Measurements from ENCODE around the gene GORASP1. TPM values are rescaled to one million over a fixed set of nuclear protein-coding genes. Genes with fewer than 3 reads are reported as not detected.

GORASP1 gene
- polyA plus RNA-seq, 4 donors, result 30.5 to 60.0 (median 42.4) TPM

GRCh38 chr3:39088889-39089288, 18.5 kb downstream of the GORASP1 start:
- H3K4me1 ChIP-seq (ENCODE audit: control insufficient read depth in 3 of 3, insufficient read depth in 2 of 3, low read depth in 1 of 3, low read length in 2 of 3), result no peaks in the 10 kb centered on the region
- no peaks in the 10 kb centered on the region for H3K27me3 ChIP-seq (ENCODE audit: control insufficient read depth in 3 of 3, insufficient read depth in 3 of 3, low read length in 3 of 3)
- no peak overlapping the region for H3K27ac ChIP-seq (ENCODE audit: low read depth in 1 of 3, low read length in 2 of 3)
- DNase-seq, result no peak
- FAIRE-seq, result no peak
- WGBS, 3 donors, result 78 to 88% (median 84%) methylated on average over 3 of the region's 3 CpGs
- H3K4me3 ChIP-seq (ENCODE audit: low read depth in 1 of 3, low read length in 3 of 3), result no peak overlapping the region
- peaks cover 13 to 31% (median 27%) of the 10 kb centered on the region in 3 donors for H3K36me3 ChIP-seq (ENCODE audit: control insufficient read depth in 3 of 3, insufficient read depth in 2 of 3, low read depth in 1 of 3, low read length in 3 of 3)
- no peaks in the 10 kb centered on the region for H3K9me3 ChIP-seq (ENCODE audit: control insufficient read depth in 2 of 2, insufficient read depth in 1 of 2, low read depth in 1 of 2, low read length in 1 of 2)

GRCh38 chr3:39088456-39088855, 19.0 kb downstream of the GORASP1 start:
- FAIRE-seq (no peak), DNase-seq (no peak)
- Histone ChIP-seq H3K27ac (ENCODE audit: low read depth in 1 of 3, low read length in 2 of 3) (no peak overlapping the region), H3K9me3 (ENCODE audit: control insufficient read depth in 2 of 2, insufficient read depth in 1 of 2, low read depth in 1 of 2, low read length in 1 of 2) (no peaks in the 10 kb centered on the region), H3K4me1 (ENCODE audit: control insufficient read depth in 3 of 3, insufficient read depth in 2 of 3, low read depth in 1 of 3, low read length in 2 of 3) (no peaks in the 10 kb centered on the region), H3K4me3 (ENCODE audit: low read depth in 1 of 3, low read length in 3 of 3) (no peak overlapping the region), H3K36me3 (ENCODE audit: control insufficient read depth in 3 of 3, insufficient read depth in 2 of 3, low read depth in 1 of 3, low read length in 3 of 3) (peaks cover 11 to 30% (median 27%) of the 10 kb centered on the region in 3 donors), H3K27me3 (ENCODE audit: control insufficient read depth in 3 of 3, insufficient read depth in 3 of 3, low read length in 3 of 3) (no peaks in the 10 kb centered on the region)
- WGBS, 3 donors, result 90 to 96% (median 93%) methylated on average over 3 of the region's 3 CpGs

- FAIRE-seq (no peak), DNase-seq (peak in 1 of 2 donors; percentile 32)
- Histone ChIP-seq H3K4me3 (ENCODE audit: low read depth in 1 of 3, low read length in 3 of 3) (no peak overlapping the region), H3K27ac (ENCODE audit: low read depth in 1 of 3, low read length in 2 of 3) (no peak overlapping the region), H3K4me1 (ENCODE audit: control insufficient read depth in 3 of 3, insufficient read depth in 2 of 3, low read depth in 1 of 3, low read length in 2 of 3) (no peaks in the 10 kb centered on the region), H3K9me3 (ENCODE audit: control insufficient read depth in 2 of 2, insufficient read depth in 1 of 2, low read depth in 1 of 2, low read length in 1 of 2) (no peaks in the 10 kb centered on the region), H3K36me3 (ENCODE audit: control insufficient read depth in 3 of 3, insufficient read depth in 2 of 3, low read depth in 1 of 3, low read length in 3 of 3) (peaks cover 11 to 23% (median 22%) of the 10 kb centered on the region in 3 donors), H3K27me3 (ENCODE audit: control insufficient read depth in 3 of 3, insufficient read depth in 3 of 3, low read length in 3 of 3) (no peaks in the 10 kb centered on the region)
- WGBS, 3 donors, result 82 to 95% (median 87%) methylated on average over 4 of the region's 4 CpGs
Measured at GRCh38 chr3:39086144-39086543, 21.3 kb downstream of the GORASP1 start.

- DNase-seq (no peak), FAIRE-seq (no peak)
- H3K4me1 ChIP-seq (ENCODE audit: control insufficient read depth in 3 of 3, insufficient read depth in 2 of 3, low read depth in 1 of 3, low read length in 2 of 3), result no peaks in the 10 kb centered on the region
- H3K36me3 ChIP-seq (ENCODE audit: control insufficient read depth in 3 of 3, insufficient read depth in 2 of 3, low read depth in 1 of 3, low read length in 3 of 3), result peaks cover 9 to 19% (median 13%) of the 10 kb centered on the region in 3 donors
- no peak overlapping the region for H3K27ac ChIP-seq (ENCODE audit: low read depth in 1 of 3, low read length in 2 of 3)
- no peaks in the 10 kb centered on the region for H3K27me3 ChIP-seq (ENCODE audit: control insufficient read depth in 3 of 3, insufficient read depth in 3 of 3, low read length in 3 of 3)
- H3K4me3 ChIP-seq (ENCODE audit: low read depth in 1 of 3, low read length in 3 of 3), result no peak overlapping the region
- no peaks in the 10 kb centered on the region for H3K9me3 ChIP-seq (ENCODE audit: control insufficient read depth in 2 of 2, insufficient read depth in 1 of 2, low read depth in 1 of 2, low read length in 1 of 2)
- WGBS, 3 donors, result 95 to 97% (median 96%) methylated on average over 4 of the region's 4 CpGs
Measured at GRCh38 chr3:39082666-39083313, 24.6 kb downstream of the GORASP1 start.

- DNase-seq (no peak), FAIRE-seq (no peak)
- no peaks in the 10 kb centered on the region for H3K9me3 ChIP-seq (ENCODE audit: control insufficient read depth in 2 of 2, insufficient read depth in 1 of 2, low read depth in 1 of 2, low read length in 1 of 2)
- no peaks in the 10 kb centered on the region for H3K27me3 ChIP-seq (ENCODE audit: control insufficient read depth in 3 of 3, insufficient read depth in 3 of 3, low read length in 3 of 3)
- H3K36me3 ChIP-seq (ENCODE audit: control insufficient read depth in 3 of 3, insufficient read depth in 2 of 3, low read depth in 1 of 3, low read length in 3 of 3), result peaks cover 0 to 22% (median 11%) of the 10 kb centered on the region in 3 donors
- no peak overlapping the region for H3K4me3 ChIP-seq (ENCODE audit: low read depth in 1 of 3, low read length in 3 of 3)
- no peak overlapping the region for H3K27ac ChIP-seq (ENCODE audit: low read depth in 1 of 3, low read length in 2 of 3)
- no peaks in the 10 kb centered on the region for H3K4me1 ChIP-seq (ENCODE audit: control insufficient read depth in 3 of 3, insufficient read depth in 2 of 3, low read depth in 1 of 3, low read length in 2 of 3)
Measured at GRCh38 chr3:39080026-39080425, 27.4 kb downstream of the GORASP1 start.

GRCh38 chr3:39079530-39079929, 27.9 kb downstream of the GORASP1 start:
- no peak for DNase-seq
- no peak overlapping the region for H3K4me3 ChIP-seq (ENCODE audit: low read depth in 1 of 3, low read length in 3 of 3)
- no peak for FAIRE-seq
- H3K27ac ChIP-seq (ENCODE audit: low read depth in 1 of 3, low read length in 2 of 3), result no peak overlapping the region
- H3K27me3 ChIP-seq (ENCODE audit: control insufficient read depth in 3 of 3, insufficient read depth in 3 of 3, low read length in 3 of 3), result no peaks in the 10 kb centered on the region
- H3K9me3 ChIP-seq (ENCODE audit: control insufficient read depth in 2 of 2, insufficient read depth in 1 of 2, low read depth in 1 of 2, low read length in 1 of 2), result no peaks in the 10 kb centered on the region
- H3K4me1 ChIP-seq (ENCODE audit: control insufficient read depth in 3 of 3, insufficient read depth in 2 of 3, low read depth in 1 of 3, low read length in 2 of 3), result no peaks in the 10 kb centered on the region
- peaks cover 0 to 23% (median 13%) of the 10 kb centered on the region in 3 donors for H3K36me3 ChIP-seq (ENCODE audit: control insufficient read depth in 3 of 3, insufficient read depth in 2 of 3, low read depth in 1 of 3, low read length in 3 of 3)

GRCh38 chr3:39075910-39076309, 31.5 kb downstream of the GORASP1 start:
- no peaks in the 10 kb centered on the region for H3K27me3 ChIP-seq (ENCODE audit: control insufficient read depth in 3 of 3, insufficient read depth in 3 of 3, low read length in 3 of 3)
- H3K36me3 ChIP-seq (ENCODE audit: control insufficient read depth in 3 of 3, insufficient read depth in 2 of 3, low read depth in 1 of 3, low read length in 3 of 3), result peaks cover 2 to 28% (median 23%) of the 10 kb centered on the region in 3 donors
- no peaks in the 10 kb centered on the region for H3K4me1 ChIP-seq (ENCODE audit: control insufficient read depth in 3 of 3, insufficient read depth in 2 of 3, low read depth in 1 of 3, low read length in 2 of 3)
- no peak overlapping the region for H3K27ac ChIP-seq (ENCODE audit: low read depth in 1 of 3, low read length in 2 of 3)
- no peak overlapping the region for H3K4me3 ChIP-seq (ENCODE audit: low read depth in 1 of 3, low read length in 3 of 3)
- H3K9me3 ChIP-seq (ENCODE audit: control insufficient read depth in 2 of 2, insufficient read depth in 1 of 2, low read depth in 1 of 2, low read length in 1 of 2), result no peaks in the 10 kb centered on the region
- 86 to 94% (median 90%) methylated on average over 10 of the region's 10 CpGs for WGBS, 3 donors
- DNase-seq (no peak), FAIRE-seq (no peak)

GRCh38 chr3:39068556-39068955, 38.9 kb downstream of the GORASP1 start:
- DNase-seq (no peak), FAIRE-seq (no peak)
- Histone ChIP-seq H3K27me3 (ENCODE audit: control insufficient read depth in 3 of 3, insufficient read depth in 3 of 3, low read length in 3 of 3) (no peaks in the 10 kb centered on the region), H3K9me3 (ENCODE audit: control insufficient read depth in 2 of 2, insufficient read depth in 1 of 2, low read depth in 1 of 2, low read length in 1 of 2) (no peaks in the 10 kb centered on the region), H3K4me1 (ENCODE audit: control insufficient read depth in 3 of 3, insufficient read depth in 2 of 3, low read depth in 1 of 3, low read length in 2 of 3) (no peaks in the 10 kb centered on the region), H3K36me3 (ENCODE audit: control insufficient read depth in 3 of 3, insufficient read depth in 2 of 3, low read depth in 1 of 3, low read length in 3 of 3) (peaks cover 5 to 22% (median 12%) of the 10 kb centered on the region in 3 donors), H3K27ac (ENCODE audit: low read depth in 1 of 3, low read length in 2 of 3) (no peak overlapping the region), H3K4me3 (ENCODE audit: low read depth in 1 of 3, low read length in 3 of 3) (no peak overlapping the region)
- WGBS, 3 donors, result 89 to 92% (median 91%) methylated on average over 3 of the region's 3 CpGs

GRCh38 chr3:39067286-39067685, 40.1 kb downstream of the GORASP1 start:
- no peak overlapping the region for H3K4me3 ChIP-seq (ENCODE audit: low read depth in 1 of 3, low read length in 3 of 3)
- FAIRE-seq (no peak), DNase-seq (no peak)
- H3K36me3 ChIP-seq (ENCODE audit: control insufficient read depth in 3 of 3, insufficient read depth in 2 of 3, low read depth in 1 of 3, low read length in 3 of 3), result peaks cover 5 to 14% (median 12%) of the 10 kb centered on the region in 3 donors
- no peak overlapping the region for H3K27ac ChIP-seq (ENCODE audit: low read depth in 1 of 3, low read length in 2 of 3)
- WGBS, 3 donors, result 55 to 67% (median 66%) methylated on average over 1 of the region's 1 CpG
- no peaks in the 10 kb centered on the region for H3K27me3 ChIP-seq (ENCODE audit: control insufficient read depth in 3 of 3, insufficient read depth in 3 of 3, low read length in 3 of 3)
- H3K9me3 ChIP-seq (ENCODE audit: control insufficient read depth in 2 of 2, insufficient read depth in 1 of 2, low read depth in 1 of 2, low read length in 1 of 2), result no peaks in the 10 kb centered on the region
- peaks cover 0 to 3% (median 0%) of the 10 kb centered on the region in 3 donors for H3K4me1 ChIP-seq (ENCODE audit: control insufficient read depth in 3 of 3, insufficient read depth in 2 of 3, low read depth in 1 of 3, low read length in 2 of 3)

Data from small intestine (tissue), 7 donors.